CD14-positive monocyte (primary cell): ENCODE data around the gene GTF2H2C. TPM values are rescaled to one million over a fixed set of nuclear protein-coding genes. Genes with fewer than 3 reads are reported as not detected.

Experiments
- DNase-seq, 3 donors: peaks; one replicate each; pipeline ENCODE4 v3.0.0-alpha.2; 2011 to 2022
- H2AFZ ChIP-seq: 2 replicates; pipeline ENCODE4 v1.6.0; 2012; ENCODE audit warnings: mild to moderate bottlenecking, low read depth, low read length, inconsistent platforms; ENCODE audit not compliant: insufficient read depth, poor library complexity, severe bottlenecking
- H3K27ac ChIP-seq, 2 donors: 1 replicate in 1 of 2; 2 replicates in 1 of 2; pipeline ENCODE4 v1.5.1; 2012 to 2013; ENCODE audit warnings: low read length in 2 of 2, control low read depth in 1 of 2, inconsistent platforms in 1 of 2, low read depth in 1 of 2, mild to moderate bottlenecking in 1 of 2
- H3K27me3 ChIP-seq, 2 donors: one replicate each; pipeline versions ENCODE4 v1.6.0 to v1.6.1; 2011 to 2013; ENCODE audit warnings: low read length in 2 of 2; ENCODE audit not compliant: control insufficient read depth in 2 of 2, insufficient read depth in 2 of 2
- H3K36me3 ChIP-seq, 2 donors: replicated peaks in 1 of 2; 1 replicate in 1 of 2; 2 replicates in 1 of 2; pipeline versions ENCODE4 v1.5.1 to v1.6.1; 2012 to 2013; ENCODE audit warnings: low read length in 2 of 2, control low read depth in 1 of 2, inconsistent platforms in 1 of 2, mild to moderate bottlenecking in 1 of 2; ENCODE audit not compliant: insufficient read depth in 2 of 2, control insufficient read depth in 1 of 2
- H3K4me1 ChIP-seq, 2 donors: 1 replicate in 1 of 2; 2 replicates in 1 of 2; pipeline versions ENCODE4 v1.5.1 to v1.6.1; 2012 to 2013; ENCODE audit warnings: low read length in 2 of 2, control low read depth in 1 of 2, inconsistent platforms in 1 of 2, mild to moderate bottlenecking in 1 of 2, moderate library complexity in 1 of 2; ENCODE audit not compliant: insufficient read depth in 2 of 2, control insufficient read depth in 1 of 2
- H3K4me2 ChIP-seq: replicated peaks from 2 replicates; pipeline ENCODE3; 2012; ENCODE audit warnings: low read length, moderate library complexity, mild to moderate bottlenecking; ENCODE audit not compliant: poor library complexity, severe bottlenecking; ENCODE audit errors: extremely low read depth
- H3K4me3 ChIP-seq, 3 experiments: fragments of 200-600 bp in 1 of 3; sonication (generic) in 1 of 3; replicated peaks in 1 of 3; 1 replicate in 2 of 3; 2 replicates in 1 of 3; pipeline ENCODE4 v1.5.1; 2011 to 2013; ENCODE audit warnings: low read length in 3 of 3, mild to moderate bottlenecking in 3 of 3, control low read depth in 2 of 3, low read depth in 2 of 3, inconsistent platforms in 1 of 3, moderate library complexity in 1 of 3
- H3K79me2 ChIP-seq: 2 replicates; pipeline ENCODE4 v1.6.0; 2012; ENCODE audit warnings: mild to moderate bottlenecking, control low read depth, inconsistent platforms, low read length, moderate library complexity; ENCODE audit not compliant: insufficient read depth
- H3K9ac ChIP-seq: 2 replicates; pipeline ENCODE4 v1.6.0; 2017; ENCODE audit warnings: low read length, mild to moderate bottlenecking; ENCODE audit not compliant: insufficient read depth, poor library complexity, severe bottlenecking
- H3K9me3 ChIP-seq, 2 donors: replicated peaks in 1 of 2; 1 replicate in 1 of 2; 2 replicates in 1 of 2; pipeline versions ENCODE4 v1.5.1 to v1.6.1; 2012 to 2013; ENCODE audit warnings: low read length in 2 of 2, control low read depth in 1 of 2; ENCODE audit not compliant: control insufficient read depth in 1 of 2, insufficient read depth in 1 of 2
- H4K20me1 ChIP-seq: 2 replicates; pipeline ENCODE4 v1.6.0; 2012; ENCODE audit warnings: mild to moderate bottlenecking, low read length, control low read depth, moderate library complexity; ENCODE audit not compliant: insufficient read depth
- H3K27ac Mint-ChIP-seq, 7 donors: one replicate each; pipeline ENCODE4 v1.8.0; 2020; ENCODE audit warnings: mild to moderate bottlenecking in 7 of 7, mixed read lengths in 7 of 7, moderate library complexity in 6 of 7, inconsistent platforms in 2 of 7
- H3K27me3 Mint-ChIP-seq, 3 donors: one replicate each; pipeline ENCODE4 v1.8.0; 2021 to 2022; ENCODE audit warnings: low read depth in 3 of 3, mild to moderate bottlenecking in 3 of 3, mixed read lengths in 3 of 3, moderate library complexity in 3 of 3, inconsistent platforms in 1 of 3
- H3K36me3 Mint-ChIP-seq, 2 donors: one replicate each; pipeline ENCODE4 v1.8.0; 2020; ENCODE audit warnings: mixed read lengths in 2 of 2, inconsistent platforms in 1 of 2, mild to moderate bottlenecking in 1 of 2
- H3K4me1 Mint-ChIP-seq: one replicate; pipeline ENCODE4 v1.8.0; 2020; ENCODE audit warnings: mild to moderate bottlenecking, mixed read lengths
- H3K4me3 Mint-ChIP-seq, 2 donors: one replicate each; pipeline ENCODE4 v1.8.0; 2020; ENCODE audit warnings: mild to moderate bottlenecking in 2 of 2, mixed read lengths in 2 of 2, moderate library complexity in 1 of 2
- H3K9me3 Mint-ChIP-seq, 7 donors: one replicate each; pipeline ENCODE4 v1.8.0; 2020 to 2022; ENCODE audit warnings: mixed read lengths in 7 of 7, mild to moderate bottlenecking in 6 of 7, moderate library complexity in 6 of 7, inconsistent platforms in 2 of 7
- CTCF ChIP-seq: fragments of 200-600 bp; IDR thresholded peaks from one replicate; pipeline ENCODE4 v1.8.0; 2022; ENCODE audit warnings: antibody characterized with exemption, mild to moderate bottlenecking
- WGBS: methylation state at CpG from one replicate; pipeline ENCODE4 v1.1.5; 2013; ENCODE audit warnings: missing lambda C conversion rate; ENCODE audit not compliant: insufficient coverage; 5-methylcytosine and 5-hydroxymethylcytosine counted together
- intact Hi-C, 2 donors: fragments of 100-400 bp; cut with micrococcal nuclease; formaldehyde crosslinking; loops; one replicate each; pipeline versions ENCODE4 v1.15.0 to v1.15.1; 2023
- polyA plus RNA-seq, 3 donors: library from polyadenylated mRNA; depleted of rRNA in 1 of 3; unstranded in 2 of 3; stranded (reverse) in 1 of 3; fragments of 300-500 nt in 2 of 3; fragments of >200 nt in 1 of 3; fragmentation: Illumina TruSeq in 2 of 3; gene quantifications; 1 replicate in 2 of 3; 2 replicates in 1 of 3; pipeline ENCODE4 v1.2.3, GENCODE V29; 2012 to 2021

The GTF2H2C gene
- polyA plus RNA-seq, 3 donors: 11.0 to 14.4 (median 13.5) TPM

GRCh38 chr5:69528609-69529008 lies 31.4 kb upstream of the GTF2H2C start:
- no peak overlapping the region for H3K4me3 Mint-ChIP-seq
- no peaks in the 10 kb centered on the region for H4K20me1 ChIP-seq
- no peak overlapping the region for H2AFZ ChIP-seq
- DNase-seq: no peak
- intact Hi-C loops: no loop called here
- no peaks in the 10 kb centered on the region for H3K36me3 ChIP-seq
- WGBS: 95% methylated on average over 3 of the region's 4 CpGs
- no peaks in the 10 kb centered on the region for H3K36me3 Mint-ChIP-seq
- H3K9ac ChIP-seq: no peak overlapping the region
- no peaks in the 10 kb centered on the region for H3K9me3 Mint-ChIP-seq
- no peaks in the 10 kb centered on the region for H3K27me3 ChIP-seq
- H3K4me3 ChIP-seq: no peak overlapping the region
- H3K27ac Mint-ChIP-seq: no peak overlapping the region
- no peak overlapping the region for H3K4me2 ChIP-seq
- H3K27me3 Mint-ChIP-seq: no peaks in the 10 kb centered on the region
- no peaks in the 10 kb centered on the region for H3K79me2 ChIP-seq
- peaks cover 12% of the 10 kb centered on the region for H3K4me1 Mint-ChIP-seq
- H3K4me1 ChIP-seq: peaks cover 7 to 8% of the 10 kb centered on the region in 2 donors
- H3K9me3 ChIP-seq: no peaks in the 10 kb centered on the region
- TF ChIP-seq CTCF: no peak
- H3K27ac ChIP-seq: no peak overlapping the region

GRCh38 chr5:69530561-69531405 lies 29.2 kb upstream of the GTF2H2C start:
- Histone ChIP-seq H3K4me1 (peaks cover 7 to 8% of the 10 kb centered on the region in 2 donors), H3K27me3 (no peaks in the 10 kb centered on the region), H3K27ac (no peak overlapping the region), H2AFZ (peak overlapping the region; percentile 30), H3K9me3 (no peaks in the 10 kb centered on the region), H3K4me3 (no peak overlapping the region), H4K20me1 (no peaks in the 10 kb centered on the region), H3K36me3 (no peaks in the 10 kb centered on the region), H3K4me2 (no peak overlapping the region), H3K9ac (no peak overlapping the region), H3K79me2 (no peaks in the 10 kb centered on the region)
- peaks cover 12% of the 10 kb centered on the region for H3K4me1 Mint-ChIP-seq
- no peak for TF ChIP-seq CTCF
- 62% methylated on average over 6 of the region's 7 CpGs for WGBS
- H3K27ac Mint-ChIP-seq: peak overlapping the region in 1 of 7 donors; percentile 28
- peaks cover 0 to 2% (median 0%) of the 10 kb centered on the region in 3 donors for H3K27me3 Mint-ChIP-seq
- intact Hi-C loops: no loop called here
- peak in 1 of 3 donors; percentile 3 for DNase-seq
- H3K36me3 Mint-ChIP-seq: no peaks in the 10 kb centered on the region
- H3K4me3 Mint-ChIP-seq: peak overlapping the region in 1 of 2 donors; percentile 18
- no peaks in the 10 kb centered on the region for H3K9me3 Mint-ChIP-seq
